ENCODE data around the gene ZNF516.
"Not testable (repeated sequence)": the region's sequence is repeated elsewhere in the genome, so short reads cannot be mapped to it uniquely, and the experiment has no call there.

The ZNF516 gene

DNA sequence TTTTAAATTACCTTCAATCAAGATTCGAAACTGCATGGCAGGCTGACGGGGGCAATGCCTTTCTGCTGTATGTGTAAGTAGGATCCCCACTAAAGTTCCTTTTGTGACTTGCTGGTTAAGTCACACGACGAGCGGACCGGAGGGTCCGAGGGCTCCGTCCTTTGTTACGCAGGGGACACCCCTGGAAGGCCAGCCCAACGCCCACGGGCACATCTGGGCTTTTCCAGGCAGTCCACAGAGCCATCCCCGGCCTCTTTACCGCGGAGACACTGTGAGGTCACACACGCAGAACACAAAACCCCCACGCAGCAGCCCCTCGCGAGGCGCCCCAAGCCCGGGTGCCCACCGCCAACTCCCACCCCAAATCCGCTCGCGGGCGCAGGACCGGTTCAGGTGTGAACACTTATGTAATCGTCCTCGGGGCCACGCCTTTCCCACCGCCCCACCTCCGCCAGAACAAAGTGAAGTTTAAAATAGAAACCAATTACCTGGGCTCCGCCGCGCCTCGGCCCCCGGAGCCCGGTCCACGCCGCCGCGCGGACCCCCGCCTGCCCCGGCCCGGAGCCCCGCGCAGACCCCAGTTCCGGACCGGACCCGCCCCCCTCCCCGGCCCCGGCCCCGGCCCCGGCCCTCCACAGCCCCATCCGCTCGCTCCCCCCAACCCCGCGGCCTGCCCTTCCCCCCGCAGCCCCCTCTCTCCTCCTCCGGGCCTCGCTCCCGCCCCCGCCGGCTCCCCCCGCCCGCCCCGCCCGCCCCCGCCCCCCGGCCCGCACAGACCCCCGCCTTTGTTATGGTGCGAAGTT, 4.2 kb downstream of the ZNF516 start:
- no peak for DNase-seq (ENCODE audit: low read depth in 2 of 2)

DNA sequence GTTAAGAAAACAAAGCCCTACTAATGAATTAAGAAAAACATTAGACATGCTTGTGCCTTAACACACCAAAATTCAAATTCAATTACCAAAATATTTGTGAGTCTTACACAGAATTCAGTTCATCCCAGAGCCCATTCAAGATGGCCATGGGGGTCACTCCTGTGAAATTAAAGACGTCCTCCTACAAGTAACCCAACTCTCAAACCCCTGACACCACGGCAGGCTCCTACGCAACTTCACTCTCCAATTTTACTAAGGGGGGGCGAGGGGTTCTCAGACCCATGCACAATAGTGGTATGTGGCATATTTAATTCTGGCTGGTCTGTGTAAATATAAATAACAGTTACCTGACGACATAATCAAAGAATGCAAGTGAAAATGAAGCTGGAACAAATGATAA, 5.0 kb downstream of the ZNF516 start:
- DNase-seq (ENCODE audit: low read depth in 2 of 2) = no peak

DNA sequence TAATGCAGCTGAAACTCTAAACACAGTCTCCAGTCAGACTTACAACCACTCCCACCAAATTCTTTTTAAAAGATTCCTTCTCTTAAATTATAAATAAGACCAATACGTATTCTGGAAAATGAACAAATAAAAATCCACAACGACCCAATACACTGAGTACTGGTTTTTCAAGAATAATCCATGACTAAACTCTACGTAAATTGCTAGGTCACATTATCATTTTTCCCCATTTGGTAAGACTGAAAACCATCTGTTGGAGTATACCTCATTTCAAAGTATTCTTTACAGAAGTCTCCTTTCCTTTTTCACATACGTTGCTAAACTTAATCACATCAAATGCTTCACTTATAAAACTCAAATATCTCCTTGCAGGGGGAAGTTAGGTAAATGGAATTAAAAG, 6.0 kb downstream of the ZNF516 start:
- DNase-seq (ENCODE audit: low read depth in 2 of 2) = no peak

DNA sequence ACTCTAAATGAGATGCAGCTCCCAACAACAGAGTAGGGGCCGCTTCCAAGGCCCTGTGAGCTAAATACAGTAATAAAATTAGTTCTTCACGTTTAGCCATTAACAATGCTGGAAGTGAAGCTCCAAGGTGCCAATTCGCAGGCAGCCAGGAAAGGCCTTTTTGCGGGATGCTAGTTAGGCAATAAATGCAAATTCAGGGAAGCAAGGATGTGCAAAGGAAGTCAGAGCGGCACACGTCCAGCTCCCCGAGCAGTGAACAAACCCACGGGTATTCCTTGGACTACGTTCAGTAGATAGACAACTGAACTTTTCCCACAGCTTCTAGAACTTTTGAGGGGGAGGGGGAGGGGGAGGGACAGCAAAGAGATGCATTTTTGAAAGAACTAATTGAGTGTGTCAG, 6.9 kb downstream of the ZNF516 start:
- no peak for DNase-seq (ENCODE audit: low read depth in 2 of 2)

DNA sequence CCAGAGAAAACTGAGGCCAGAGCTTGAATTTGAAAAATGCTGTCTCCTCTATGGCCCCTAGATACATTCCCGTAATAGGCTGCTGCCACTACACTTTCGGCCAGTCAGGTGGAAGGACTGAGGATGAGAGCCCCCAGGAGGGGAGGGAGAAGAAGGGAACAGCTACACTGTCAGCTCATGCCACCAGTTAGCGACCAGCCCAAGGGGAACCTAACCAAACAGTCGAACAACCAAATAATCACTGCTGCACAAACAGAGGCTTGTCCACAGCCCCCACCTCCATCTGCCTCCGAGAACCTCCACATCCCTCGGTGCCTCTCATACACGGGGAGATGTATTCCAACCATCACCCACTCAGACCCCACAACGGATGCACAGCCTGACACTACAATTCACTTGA, 7.3 kb downstream of the ZNF516 start:
- DNase-seq (ENCODE audit: low read depth in 2 of 2) = no peak

DNA sequence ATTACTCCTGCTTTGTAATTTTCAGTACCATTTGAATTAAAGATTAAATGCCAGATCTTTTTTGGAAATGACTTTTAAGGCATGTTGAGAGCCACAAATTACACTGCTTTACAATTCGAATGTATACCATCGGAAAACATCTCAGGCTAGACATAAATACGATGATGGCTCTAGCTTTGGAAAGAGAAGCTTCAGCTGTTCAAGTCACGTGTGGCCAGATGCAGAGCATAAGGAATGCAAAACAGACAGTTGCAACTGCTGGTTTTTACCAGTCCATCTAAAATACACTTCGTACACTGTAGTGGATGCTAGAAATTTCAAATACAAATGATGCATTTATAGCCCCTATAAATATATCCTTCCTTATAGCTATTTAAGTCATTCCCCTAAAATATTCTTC, 8.0 kb downstream of the ZNF516 start:
- no peak for DNase-seq (ENCODE audit: low read depth in 2 of 2)

DNA sequence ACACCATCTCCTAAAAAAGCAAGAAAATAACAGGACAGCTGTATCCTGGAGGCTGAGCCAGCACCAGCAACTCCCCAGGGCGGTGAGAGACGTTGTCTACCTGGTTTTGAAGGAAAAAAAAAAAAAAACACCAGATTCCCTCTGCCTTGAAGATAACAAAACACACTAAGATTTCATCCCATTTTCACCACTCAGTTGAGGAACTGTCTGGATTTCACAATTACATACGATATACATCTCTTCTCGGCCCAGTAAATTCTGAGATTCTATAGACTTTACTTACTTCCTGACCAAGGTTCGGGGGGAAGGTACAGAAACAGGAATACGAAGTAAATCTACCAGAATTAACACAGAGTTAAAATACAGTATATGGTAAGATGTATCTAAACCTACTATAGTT, 8.5 kb downstream of the ZNF516 start:
- DNase-seq (ENCODE audit: low read depth in 2 of 2) = no peak

DNA sequence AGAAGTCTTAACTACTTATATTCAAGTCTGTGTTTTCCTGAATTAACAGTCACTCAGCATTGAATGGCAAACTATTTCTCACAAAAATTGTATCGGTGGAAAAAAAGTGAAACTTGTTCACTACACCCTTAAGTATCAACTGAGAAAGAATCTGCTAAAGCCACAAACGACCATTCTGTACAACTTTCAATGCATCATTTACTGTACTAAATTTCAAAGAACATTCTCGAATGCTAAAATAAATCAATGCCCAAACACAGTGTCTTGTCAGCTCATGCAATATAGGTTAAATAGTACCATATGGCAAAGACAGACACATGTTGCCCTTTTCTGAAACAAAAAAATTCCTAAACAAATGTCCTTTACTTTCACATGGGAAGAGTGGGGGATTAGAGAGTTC, 9.0 kb downstream of the ZNF516 start:
- no peak for DNase-seq (ENCODE audit: low read depth in 2 of 2)

DNA sequence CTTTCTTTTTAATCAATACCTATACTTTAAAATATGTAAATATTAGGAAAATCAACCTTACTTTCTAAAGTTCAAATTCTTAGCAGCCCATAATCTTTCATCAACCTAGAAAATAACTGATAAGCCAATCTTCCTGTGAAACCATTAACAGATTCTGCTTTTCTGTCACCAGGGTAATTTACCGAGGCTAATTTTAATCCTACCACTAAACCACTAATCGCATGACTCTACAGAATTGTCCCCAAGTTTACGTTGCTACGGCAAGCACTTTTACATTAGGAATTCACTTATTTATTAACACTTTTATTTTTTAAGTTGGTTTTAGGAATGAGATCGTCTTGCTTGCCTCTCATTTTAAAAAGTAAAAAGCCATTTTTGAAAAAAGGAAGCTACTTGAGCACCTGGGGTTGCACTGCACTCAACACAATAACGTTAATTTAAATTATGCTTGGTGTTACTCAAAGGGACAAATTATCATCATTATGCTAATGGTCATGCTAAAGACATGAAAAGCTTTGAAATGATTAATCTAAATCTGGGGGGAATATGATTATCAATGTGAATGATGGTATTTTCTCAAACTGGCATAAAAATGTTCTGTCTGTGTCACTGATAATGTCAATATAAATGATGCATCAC, 10.2 kb downstream of the ZNF516 start:
- no peak for DNase-seq (ENCODE audit: low read depth in 2 of 2)

DNA sequence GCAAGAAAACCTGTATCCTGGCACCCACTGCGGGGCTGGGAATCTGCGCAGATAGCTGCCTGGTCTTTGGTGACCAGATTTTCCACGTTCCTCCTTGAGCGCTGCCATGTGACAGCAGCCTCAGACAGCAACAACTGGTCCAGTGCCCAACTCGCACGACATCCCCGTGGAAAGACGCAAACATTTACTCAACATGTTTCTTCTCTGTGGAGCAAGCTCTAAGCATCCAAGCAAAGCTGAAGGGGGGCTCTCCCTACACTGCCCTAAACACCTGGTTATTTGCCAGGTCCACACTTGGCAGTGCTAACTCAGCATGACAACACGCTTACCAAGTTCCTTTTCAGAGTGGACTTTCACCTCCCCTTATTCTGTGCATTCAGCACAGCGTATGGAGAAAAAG, 11.3 kb downstream of the ZNF516 start:
- no peak for DNase-seq (ENCODE audit: low read depth in 2 of 2)

DNA sequence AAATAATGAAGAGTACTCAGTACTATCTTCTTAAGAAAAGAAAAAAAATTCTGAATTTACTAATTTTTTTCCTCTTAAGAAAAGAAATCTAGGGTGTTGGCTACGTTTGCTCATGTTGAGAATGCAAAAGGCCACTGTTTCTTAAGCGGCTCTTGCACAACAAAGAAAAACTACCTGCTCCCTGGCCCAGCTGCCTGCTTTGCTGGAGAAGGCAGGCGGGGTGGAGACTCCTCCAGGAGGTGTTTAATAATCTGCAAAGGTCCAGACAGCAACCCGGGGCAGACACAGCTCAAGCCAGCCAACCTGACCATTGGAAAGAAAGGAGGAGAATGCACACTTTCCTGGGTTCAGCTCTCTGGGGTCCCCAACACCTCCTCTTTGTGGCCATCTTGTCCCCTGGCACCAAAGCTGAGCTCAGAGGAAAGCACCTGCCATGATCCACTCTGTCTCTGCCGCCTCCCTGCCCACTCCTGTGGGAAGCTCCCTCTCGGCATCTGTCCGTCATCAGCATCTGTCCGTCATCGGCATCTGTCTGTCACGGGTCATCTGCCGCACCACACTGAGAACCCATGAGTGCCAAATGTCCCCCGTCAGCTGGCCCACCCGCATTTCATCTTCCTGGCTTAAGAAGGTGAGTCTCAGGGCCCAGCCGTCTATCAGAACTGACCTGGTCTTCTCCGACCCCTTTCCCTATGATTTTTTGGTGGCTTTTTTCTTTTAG, 11.9 kb downstream of the ZNF516 start:
- no peak for DNase-seq (ENCODE audit: low read depth in 2 of 2)

DNA sequence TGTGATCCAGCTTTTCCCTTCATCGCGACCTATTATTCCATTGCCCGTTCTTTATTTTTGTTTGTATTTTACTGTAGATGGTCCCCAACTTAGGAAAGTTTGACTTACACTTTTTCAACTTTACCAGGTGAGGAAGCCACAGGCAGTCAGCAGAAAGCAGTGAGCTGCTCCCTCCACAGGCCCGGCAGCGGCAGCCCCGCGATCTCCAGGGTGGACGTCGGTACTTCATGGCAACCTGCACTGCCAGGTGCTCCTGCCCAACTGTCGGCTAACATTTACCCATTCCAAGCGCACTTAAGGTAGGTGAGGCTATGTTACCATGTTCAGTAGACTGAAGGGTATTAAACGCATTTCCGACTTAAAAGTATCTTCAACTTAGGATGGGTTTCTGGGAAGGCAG, 12.8 kb downstream of the ZNF516 start:
- no peak for DNase-seq (ENCODE audit: low read depth in 2 of 2)

DNA sequence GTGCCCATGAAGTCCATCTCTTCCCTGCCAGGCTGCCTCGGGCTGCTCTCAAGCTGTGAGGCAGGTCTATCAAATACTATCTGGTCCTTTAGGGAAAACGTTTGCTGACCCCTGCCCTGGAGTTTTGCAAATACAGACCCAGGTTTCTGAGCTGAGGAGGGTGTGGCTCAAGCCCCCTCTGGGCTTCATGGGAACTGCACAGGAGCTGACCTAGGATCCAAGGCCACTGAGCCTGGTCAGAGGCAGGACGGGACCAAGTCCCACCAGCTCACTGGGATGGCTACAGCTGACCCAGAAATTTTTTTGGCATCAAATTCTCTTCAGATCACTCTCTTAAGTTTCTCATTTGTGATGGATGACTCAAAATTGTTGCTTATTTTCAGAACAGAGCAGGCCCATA, 14.1 kb downstream of the ZNF516 start:
- DNase-seq (ENCODE audit: low read depth in 2 of 2) = no peak

DNA sequence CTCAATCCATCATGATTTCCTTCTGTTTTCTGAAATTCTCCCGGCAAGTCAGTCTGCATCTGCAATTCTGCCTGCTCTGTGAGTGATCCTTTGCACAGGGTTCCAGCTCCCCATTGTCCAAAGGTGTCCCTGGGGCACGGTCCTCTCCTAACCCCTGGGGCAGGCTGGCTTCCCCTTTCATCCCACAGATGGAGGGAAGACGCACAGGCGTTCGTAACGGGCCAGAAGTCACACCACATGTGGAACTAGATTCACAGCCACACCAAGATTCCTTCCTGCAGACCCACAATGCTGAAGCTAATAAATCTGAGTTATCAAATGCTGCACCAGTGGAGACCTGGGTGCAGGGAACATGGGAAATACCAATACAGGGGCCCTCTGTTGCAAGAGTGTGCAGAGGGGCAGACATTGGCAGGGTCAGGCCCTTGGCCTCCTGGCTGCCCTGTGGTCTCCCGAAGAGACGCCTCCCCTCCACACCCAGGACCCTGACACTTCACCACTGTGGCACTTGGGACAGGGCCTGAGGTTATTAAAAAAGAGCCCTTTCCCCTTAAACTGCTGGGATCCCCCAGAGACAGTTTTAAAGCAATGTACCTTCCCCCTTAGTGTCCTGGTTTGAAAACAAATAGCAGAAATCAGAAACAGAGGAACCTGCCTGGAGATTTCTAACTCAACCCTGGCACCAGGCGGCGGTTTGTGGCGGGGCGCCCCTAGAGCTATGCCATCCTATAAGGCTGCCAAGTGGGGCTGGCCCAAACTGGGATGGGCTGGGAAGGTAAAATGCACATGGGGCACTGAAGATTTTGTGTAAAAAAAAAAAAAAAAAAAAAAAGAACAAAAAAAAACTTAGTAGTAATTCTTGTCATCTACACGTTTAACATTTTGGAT, 15.4 kb downstream of the ZNF516 start:
- no peak for DNase-seq (ENCODE audit: low read depth in 2 of 2)

DNA sequence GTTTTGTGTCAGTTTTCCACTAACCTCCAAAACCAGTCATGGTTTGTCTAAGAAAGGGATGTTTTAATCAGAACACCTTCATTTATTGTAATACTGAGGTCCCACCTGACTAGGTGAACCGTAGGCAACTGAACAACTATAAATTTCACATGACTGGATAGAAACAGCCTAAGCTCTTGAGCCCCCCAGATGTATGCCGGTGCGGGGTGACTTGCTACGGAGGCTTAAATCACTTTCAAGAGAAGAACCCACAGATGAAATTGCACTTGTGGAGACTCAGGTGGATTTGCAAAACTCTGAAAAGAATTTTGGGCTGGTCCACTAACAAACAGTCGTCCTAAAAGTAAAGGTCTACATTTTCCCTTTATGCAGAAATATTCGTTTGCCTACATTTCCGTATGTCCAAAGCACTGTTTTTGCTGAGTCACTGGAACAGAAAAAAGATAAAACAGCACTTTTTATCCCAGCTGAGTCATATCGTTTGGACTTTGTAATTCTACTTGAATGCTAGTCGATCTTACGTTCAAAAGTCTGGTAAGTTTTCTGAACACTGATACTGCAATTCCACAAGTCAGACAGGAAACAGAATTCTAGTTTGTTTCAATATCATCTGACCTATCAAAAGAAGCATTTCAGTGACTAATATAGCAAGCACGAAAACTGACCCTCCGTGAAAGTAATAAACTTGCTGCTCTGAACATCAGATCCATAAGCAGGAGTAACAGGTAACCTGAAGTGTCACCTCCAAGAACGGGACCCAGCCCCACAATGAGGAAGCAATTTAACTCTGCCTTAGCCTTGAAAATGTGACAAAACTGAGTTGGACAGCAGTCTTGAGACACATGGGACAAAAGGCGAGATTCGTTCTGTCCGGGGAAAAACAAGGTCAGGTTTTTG, 18.1 kb downstream of the ZNF516 start:
- no peak for DNase-seq (ENCODE audit: low read depth in 2 of 2)

DNA sequence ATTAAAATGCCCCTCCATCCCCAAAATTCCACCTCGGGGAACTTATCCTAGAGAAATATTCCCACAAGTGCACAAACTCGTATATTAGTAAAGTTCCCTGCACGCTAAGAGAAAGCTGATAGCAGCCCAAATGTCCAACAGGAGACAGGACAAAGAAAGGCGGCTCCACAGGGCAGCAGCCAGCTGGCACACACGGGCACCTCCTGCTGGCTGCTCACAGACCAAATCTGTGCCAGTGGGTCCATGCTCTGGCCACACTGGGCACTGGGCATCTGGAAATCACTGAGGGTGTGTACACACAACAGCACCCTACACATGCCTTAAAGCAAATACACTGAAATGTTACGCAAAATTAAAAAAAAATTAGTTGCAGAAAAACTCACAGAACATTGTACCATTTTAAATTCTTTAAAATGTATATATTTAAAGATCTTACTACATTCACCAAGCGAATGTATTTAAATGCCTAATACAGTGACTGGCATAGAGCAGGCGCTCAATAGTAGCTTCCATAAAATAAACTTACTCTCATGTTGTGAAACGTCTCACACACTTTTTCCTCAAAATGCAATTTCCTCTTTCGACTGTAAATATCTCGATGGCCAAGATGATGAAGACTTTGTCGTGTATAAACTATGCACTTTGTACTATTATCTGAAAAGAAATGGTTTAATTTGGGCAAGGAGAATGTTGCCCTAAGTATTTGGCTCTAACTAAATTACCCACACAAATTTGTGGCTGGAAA, 19.4 kb downstream of the ZNF516 start:
- DNase-seq (ENCODE audit: low read depth in 2 of 2) = no peak

DNA sequence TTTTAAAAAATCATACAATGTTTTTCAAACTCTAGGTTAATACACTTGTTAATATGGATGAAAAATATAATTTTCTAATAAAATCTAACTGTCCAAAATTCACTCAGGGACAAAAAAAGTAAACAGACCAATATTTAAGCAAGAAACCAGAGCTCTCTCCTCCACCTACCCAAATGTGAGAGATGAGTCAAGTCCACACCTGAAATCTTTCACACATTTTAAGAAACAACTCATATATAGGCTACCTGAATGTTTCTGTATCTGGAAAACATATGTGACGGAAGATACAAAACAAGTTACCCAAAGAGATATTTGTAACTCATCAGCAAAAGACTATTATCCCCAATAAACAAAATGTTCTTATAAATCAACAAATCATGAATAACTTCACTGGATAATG, 20.2 kb downstream of the ZNF516 start:
- no peak for DNase-seq (ENCODE audit: low read depth in 2 of 2)

DNA sequence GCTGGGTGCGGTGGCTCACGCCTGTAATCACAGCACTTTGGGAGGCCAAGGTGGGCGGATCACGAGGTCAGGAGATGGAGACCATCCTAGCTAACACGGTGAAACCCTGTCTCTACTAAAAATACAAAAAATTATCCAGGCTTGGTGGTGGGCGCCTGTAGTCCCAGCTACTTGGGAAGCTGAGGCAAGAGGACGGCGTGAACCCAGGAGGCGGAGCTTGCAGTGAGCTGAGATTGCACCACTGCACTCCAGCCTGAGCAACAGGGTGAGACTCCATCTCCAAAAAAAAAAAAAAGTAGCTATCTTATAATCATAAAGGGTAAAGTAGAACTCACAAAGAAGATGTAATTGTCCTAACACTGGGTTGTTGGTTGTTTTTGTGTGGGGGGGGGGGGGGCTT, 21.5 kb downstream of the ZNF516 start:
- not testable (repeated sequence) for DNase-seq (ENCODE audit: low read depth in 2 of 2)

DNA sequence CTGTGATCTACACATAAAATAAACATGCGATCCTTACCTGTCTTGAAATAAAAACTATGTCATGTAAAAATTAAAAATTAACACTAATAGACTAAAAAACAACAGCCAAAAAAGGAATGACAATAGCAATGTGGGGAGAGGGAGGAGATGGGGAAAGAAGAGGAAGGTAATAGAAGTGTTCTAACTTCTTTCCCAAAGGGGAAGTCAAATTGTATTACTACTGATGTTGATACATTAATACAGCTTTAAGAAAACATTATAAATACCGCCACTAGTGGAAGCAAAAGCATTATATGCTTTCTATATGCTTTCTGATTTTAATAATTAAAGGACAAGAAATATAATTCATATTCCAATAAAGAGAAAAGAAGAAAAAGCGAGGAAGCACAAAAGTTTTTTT, 22.2 kb downstream of the ZNF516 start:
- DNase-seq (ENCODE audit: low read depth in 2 of 2) = no peak

DNA sequence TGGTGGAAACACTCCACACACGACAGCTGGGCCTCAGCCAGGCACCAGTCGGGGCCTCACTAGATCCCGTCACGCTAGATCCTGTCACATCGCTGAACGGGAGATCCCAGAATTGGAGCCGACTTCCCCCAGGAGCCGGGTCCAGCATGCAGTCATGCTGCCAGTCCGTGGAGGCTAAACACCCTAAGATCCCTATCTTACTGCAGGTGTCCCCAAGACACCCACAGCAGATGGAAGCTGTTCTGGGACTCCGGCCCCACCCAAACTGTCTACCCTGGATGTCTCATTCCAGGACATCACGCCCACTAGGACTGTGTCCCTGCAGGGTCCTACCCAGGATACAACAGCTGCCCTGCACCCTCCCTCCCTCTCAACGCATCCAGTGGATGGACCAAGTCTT, 23.4 kb downstream of the ZNF516 start:
- no peak for DNase-seq (ENCODE audit: low read depth in 2 of 2)
